RWPE1 (cell line): ENCODE measurements around the gene CNN3.

Source experiments
- CTCF ChIA-PET: fragments of 350-600 bp; sonication (Branson Sonifier 250); formaldehyde crosslinking; extraction: SDS; loops from one replicate; lab custom pipeline; 2021; lab: Yijun Ruan, JAX
- POLR2A ChIA-PET: fragments of 400-600 bp; formaldehyde crosslinking; extraction: SDS; loops from one replicate; lab custom pipeline; 2020; ENCODE audit warnings: antibody characterized with exemption; ENCODE audit not compliant: low non-redundant PET; lab: Yijun Ruan, JAX
- DNase-seq: peaks from one replicate; pipeline ENCODE4 v3.0.0; 2012; ENCODE audit warnings: low spot score
- H3K27ac ChIP-seq: fragments of 450-650 bp; 2 replicates; pipeline ENCODE4 v1.5.1; 2017
- TF ChIP-seq, protein P1 (sequence below): fragments of 450-650 bp; conservative IDR thresholded peaks from 2 replicates; pipeline ENCODE4 v1.5.1; 2017; ENCODE audit warnings: low read depth, mild to moderate bottlenecking

Gene CNN3

DNA sequence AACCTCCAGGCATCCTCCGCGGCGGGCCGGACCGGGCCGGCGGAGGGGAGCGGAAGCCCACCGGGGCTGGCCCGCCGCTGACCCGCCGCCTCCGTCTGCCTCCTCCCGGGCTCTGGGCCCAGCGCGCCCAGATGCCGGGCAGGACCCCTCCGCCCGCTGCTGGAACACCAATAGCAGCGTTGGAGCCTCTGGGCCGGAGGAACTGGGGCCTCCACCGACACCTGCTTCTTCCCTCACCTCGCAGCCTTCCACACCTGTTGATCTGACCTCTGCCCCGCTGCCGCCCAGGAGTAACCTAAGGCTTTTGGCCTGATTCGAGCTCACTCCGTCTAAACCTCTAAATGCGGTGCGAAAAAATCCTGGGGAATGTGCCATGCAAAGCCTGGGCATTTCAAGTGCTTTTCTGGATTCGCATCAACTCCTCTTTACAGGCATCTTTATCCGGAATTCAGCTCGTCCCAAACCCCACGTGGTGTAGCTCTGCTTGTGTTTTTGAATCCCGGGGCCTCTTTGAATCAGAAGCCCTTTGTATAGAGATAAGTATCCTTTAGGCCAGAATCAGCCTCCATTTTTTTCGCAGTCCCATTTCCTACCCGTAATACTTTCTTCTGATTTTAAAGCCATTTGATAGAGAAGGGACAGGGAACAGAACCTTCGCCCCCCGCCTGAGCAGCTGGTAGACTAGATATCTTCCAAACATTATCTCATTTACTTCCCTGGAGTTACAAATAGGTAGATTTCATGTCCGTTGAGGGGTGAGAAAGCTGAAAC, 680 bp upstream of the CNN3 start:
- TF ChIP-seq, protein P1, sequence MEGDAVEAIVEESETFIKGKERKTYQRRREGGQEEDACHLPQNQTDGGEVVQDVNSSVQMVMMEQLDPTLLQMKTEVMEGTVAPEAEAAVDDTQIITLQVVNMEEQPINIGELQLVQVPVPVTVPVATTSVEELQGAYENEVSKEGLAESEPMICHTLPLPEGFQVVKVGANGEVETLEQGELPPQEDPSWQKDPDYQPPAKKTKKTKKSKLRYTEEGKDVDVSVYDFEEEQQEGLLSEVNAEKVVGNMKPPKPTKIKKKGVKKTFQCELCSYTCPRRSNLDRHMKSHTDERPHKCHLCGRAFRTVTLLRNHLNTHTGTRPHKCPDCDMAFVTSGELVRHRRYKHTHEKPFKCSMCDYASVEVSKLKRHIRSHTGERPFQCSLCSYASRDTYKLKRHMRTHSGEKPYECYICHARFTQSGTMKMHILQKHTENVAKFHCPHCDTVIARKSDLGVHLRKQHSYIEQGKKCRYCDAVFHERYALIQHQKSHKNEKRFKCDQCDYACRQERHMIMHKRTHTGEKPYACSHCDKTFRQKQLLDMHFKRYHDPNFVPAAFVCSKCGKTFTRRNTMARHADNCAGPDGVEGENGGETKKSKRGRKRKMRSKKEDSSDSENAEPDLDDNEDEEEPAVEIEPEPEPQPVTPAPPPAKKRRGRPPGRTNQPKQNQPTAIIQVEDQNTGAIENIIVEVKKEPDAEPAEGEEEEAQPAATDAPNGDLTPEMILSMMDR, result no peak
- CTCF ChIA-PET, result interaction anchor here (0.6 to 1.6 kb wide), 3 partner anchors 20 to 114 kb away, joined by 3 to 9 read pairs (median 5); no protein-coding TSS in a partner anchor
- peak overlapping the region; percentile 84 for H3K27ac ChIP-seq
- POLR2A ChIA-PET, result no interaction called here
- no peak for DNase-seq

DNA sequence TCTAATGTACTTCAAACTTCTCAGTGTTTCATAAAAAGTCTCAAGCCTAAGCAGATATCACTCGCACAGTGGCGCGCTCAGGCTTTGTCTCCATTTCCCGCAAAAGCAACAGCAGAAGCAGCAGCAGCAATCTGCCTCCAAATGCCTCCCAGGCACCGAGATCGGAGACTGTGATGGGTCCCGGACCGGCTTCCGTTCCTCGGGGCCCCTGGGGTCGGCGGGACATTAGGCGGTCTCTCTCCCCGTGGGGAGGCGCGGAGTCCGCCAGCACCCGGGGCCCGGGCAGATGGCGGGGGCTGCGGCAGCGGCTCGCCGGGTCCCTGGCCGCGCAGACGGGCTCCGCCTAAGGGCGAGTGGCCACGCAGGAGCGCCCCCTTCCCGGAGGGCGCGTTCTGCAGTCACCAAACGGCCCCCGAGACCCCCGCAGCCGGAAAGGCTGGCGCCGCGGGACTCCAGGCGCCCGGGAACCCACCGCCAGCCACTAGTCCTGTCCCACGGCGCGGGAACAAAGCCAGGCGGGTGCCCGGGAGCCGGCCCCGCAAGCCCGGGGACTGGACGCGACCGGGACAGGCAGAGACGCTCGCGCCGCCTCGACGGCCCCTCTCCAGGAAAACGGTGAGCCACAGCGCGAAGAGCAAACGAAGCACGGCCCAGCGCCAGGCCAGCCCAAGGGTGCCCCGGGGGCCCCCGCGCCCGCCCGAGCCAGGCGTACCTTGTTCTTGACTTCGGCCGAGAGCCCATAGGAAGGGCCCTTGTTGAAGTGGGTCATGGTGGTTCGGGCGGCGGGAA, 590 bp downstream of the CNN3 start:
- DNase-seq, result peak; percentile 58
- POLR2A ChIA-PET, result interaction anchor here (1.2 kb wide), 1 partner anchor 72 kb away, joined by 7 read pairs; no protein-coding TSS in a partner anchor
- CTCF ChIA-PET, result interaction anchor here (0.7 to 1.1 kb wide), 3 partner anchors 62 to 106 kb away, joined by 3 to 5 read pairs (median 3); partner anchors contain the start of gene SLC44A3
- H3K27ac ChIP-seq, result peak overlapping the region; percentile 84
- TF ChIP-seq, protein P1, result peak; percentile 62

DNA sequence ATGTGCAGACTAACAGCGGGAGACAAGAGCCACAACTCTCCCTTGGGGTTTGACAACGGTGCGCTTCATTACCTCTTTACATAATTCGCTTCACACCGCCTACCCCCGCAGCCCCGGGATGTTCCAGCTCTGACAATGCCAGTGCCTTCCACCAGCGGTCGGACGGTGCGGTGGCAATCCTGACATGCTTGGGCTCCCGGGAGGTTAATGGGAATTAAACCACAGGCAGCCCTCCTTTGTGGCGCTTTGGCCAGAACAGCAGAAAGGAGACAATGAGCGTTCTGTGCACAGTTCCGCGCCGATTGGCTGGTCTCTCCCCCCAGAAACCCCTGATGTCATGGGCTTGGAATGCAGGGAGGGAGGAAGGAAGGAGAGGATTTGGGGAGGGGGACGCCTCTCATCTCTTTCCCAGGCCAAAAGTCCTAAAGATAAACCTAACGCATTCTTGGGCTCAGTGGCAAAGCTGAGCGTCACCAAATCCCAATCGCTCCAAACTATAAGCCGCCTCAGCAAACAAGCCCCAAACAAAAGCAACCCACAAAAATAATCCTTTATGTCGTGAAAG, 1.3 kb downstream of the CNN3 start:
- DNase-seq, result peak; percentile 81
- TF ChIP-seq, protein P1, result no peak
- H3K27ac ChIP-seq, result peak overlapping the region; percentile 84
- POLR2A ChIA-PET, result interaction anchor here (1.2 kb wide), 1 partner anchor 71 kb away, joined by 7 read pairs; no protein-coding TSS in a partner anchor
- CTCF ChIA-PET, result interaction anchor here (0.9 kb wide), 1 partner anchor 62 kb away, joined by 3 read pairs; no protein-coding TSS in a partner anchor

DNA sequence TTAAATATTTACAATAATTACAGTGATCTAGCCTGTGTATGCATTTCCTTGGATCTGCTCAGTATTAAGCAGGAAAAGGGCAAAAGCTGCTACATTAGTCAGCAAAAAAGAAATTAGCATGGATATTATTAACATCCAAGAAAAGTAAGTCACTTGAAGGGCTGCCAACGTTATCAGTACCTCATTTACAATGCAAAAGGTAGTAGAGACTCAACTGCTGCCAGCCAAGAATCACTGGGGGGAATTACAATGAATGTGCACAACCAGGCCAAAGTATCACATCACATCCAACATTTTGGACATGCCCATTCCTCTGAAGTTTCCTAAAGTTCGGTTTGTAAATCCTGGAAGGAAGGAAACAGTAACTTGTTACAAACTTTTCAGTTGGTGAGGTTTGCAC, 1.9 kb downstream of the CNN3 start:
- POLR2A ChIA-PET, result interaction anchor here (1.2 kb wide), 1 partner anchor 70 kb away, joined by 7 read pairs; no protein-coding TSS in a partner anchor
- CTCF ChIA-PET, result interaction anchor here (1.0 kb wide), 1 partner anchor 71 kb away, joined by 3 read pairs; no protein-coding TSS in a partner anchor
- TF ChIP-seq, protein P1, result no peak
- H3K27ac ChIP-seq, result no peak overlapping the region; the same call in 1 of the 2 replicates
- peak; percentile 19 for DNase-seq

DNA sequence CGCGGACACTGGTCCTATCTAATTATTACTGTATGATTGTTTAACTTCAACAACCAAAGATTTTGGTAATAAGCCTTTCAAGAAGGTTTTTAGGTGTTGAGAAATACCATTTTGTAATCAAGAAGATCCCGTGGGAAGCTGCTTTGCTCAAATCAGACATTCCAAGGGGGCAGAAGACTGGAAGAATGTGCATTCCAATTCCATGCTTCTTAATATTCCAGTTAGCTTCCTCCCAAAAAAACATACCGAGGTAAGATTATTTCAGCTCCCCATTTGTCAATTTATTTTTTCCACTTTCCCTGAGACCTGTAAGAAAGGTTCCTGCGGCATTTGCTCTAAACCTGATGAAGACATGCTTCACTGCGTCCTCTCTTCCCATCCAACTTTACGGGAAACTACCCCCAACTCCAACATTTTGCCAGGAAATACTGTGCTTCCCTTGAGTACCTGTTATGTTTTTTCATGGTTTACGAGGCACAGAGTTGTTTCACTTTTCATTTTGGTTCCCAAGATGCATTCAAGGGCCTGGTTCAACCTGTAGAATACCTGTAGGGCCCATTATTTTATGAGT, 4.1 kb downstream of the CNN3 start:
- no peak for DNase-seq
- ChIA-PET CTCF (interaction anchor here (0.5 to 0.7 kb wide), 3 partner anchors 121 to 1430 kb away, joined by 3 to 4 read pairs (median 3); no protein-coding TSS in a partner anchor), POLR2A (no interaction called here)
- TF ChIP-seq, protein P1, result no peak
- no peak overlapping the region for H3K27ac ChIP-seq
